ENCODE results near the gene PCDH9. TPM values are rescaled to one million over a fixed set of nuclear protein-coding genes. Genes with fewer than 3 reads are reported as not detected.

Gene PCDH9
- total and polyA plus RNA-seq, 2 experiments from 2014 or later, result 0.31 to 0.52 TPM

DNA sequence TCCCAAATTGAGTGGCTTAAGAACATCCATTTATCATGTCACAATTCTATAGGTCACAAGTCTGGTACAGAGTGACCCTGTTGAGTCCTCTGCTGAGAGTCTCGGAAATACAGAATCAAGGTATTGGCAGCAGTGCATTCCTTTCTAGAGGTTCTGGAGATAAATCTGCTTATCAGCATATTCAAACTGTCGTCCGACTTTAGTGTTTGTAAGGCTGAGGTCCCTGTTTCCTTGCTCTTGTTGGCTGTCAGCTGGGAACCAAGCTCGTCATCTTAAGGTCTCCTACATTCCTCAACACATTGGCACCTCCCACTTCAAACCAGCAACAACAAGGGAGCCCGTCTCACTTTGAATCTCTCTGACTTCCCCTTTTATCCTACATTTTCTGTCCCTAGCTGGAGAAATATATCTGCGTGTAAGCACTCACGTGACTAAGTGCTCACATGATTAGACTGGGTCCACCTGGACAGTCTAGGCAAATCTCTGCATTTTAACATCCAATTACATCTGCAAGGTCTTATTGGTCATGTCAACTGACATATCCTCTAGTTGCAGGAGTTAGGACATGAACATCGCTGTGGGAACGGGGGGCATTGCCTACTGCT lies 886.8 kb downstream of the PCDH9 start:
- Histone ChIP-seq H4K20me1 (replicated peaks; ENCODE audit: insufficient read depth) (no peaks in the 10 kb centered on the region), H3K4me3 (no peak overlapping the region), H3K27ac (ENCODE audit: low read depth) (no peak overlapping the region), H2AFZ (peak overlapping the region; percentile 40; the same call in 1 of the 2 replicates), H3K27me3 (ENCODE audit: insufficient read depth) (no peaks in the 10 kb centered on the region), H3K4me2 (no peak overlapping the region), H3K9me2 (ENCODE audit: insufficient read depth) (no peaks in the 10 kb centered on the region), H3K79me2 (replicated peaks; ENCODE audit: insufficient read depth) (no peaks in the 10 kb centered on the region), H3K4me1 (ENCODE audit: insufficient read depth) (peaks cover 19% of the 10 kb centered on the region), H3K36me3 (ENCODE audit: insufficient read depth) (no peaks in the 10 kb centered on the region), H3F3A (replicated peaks; ENCODE audit: low read depth) (no peaks in the 10 kb centered on the region)
- TF ChIP-seq, protein P1, sequence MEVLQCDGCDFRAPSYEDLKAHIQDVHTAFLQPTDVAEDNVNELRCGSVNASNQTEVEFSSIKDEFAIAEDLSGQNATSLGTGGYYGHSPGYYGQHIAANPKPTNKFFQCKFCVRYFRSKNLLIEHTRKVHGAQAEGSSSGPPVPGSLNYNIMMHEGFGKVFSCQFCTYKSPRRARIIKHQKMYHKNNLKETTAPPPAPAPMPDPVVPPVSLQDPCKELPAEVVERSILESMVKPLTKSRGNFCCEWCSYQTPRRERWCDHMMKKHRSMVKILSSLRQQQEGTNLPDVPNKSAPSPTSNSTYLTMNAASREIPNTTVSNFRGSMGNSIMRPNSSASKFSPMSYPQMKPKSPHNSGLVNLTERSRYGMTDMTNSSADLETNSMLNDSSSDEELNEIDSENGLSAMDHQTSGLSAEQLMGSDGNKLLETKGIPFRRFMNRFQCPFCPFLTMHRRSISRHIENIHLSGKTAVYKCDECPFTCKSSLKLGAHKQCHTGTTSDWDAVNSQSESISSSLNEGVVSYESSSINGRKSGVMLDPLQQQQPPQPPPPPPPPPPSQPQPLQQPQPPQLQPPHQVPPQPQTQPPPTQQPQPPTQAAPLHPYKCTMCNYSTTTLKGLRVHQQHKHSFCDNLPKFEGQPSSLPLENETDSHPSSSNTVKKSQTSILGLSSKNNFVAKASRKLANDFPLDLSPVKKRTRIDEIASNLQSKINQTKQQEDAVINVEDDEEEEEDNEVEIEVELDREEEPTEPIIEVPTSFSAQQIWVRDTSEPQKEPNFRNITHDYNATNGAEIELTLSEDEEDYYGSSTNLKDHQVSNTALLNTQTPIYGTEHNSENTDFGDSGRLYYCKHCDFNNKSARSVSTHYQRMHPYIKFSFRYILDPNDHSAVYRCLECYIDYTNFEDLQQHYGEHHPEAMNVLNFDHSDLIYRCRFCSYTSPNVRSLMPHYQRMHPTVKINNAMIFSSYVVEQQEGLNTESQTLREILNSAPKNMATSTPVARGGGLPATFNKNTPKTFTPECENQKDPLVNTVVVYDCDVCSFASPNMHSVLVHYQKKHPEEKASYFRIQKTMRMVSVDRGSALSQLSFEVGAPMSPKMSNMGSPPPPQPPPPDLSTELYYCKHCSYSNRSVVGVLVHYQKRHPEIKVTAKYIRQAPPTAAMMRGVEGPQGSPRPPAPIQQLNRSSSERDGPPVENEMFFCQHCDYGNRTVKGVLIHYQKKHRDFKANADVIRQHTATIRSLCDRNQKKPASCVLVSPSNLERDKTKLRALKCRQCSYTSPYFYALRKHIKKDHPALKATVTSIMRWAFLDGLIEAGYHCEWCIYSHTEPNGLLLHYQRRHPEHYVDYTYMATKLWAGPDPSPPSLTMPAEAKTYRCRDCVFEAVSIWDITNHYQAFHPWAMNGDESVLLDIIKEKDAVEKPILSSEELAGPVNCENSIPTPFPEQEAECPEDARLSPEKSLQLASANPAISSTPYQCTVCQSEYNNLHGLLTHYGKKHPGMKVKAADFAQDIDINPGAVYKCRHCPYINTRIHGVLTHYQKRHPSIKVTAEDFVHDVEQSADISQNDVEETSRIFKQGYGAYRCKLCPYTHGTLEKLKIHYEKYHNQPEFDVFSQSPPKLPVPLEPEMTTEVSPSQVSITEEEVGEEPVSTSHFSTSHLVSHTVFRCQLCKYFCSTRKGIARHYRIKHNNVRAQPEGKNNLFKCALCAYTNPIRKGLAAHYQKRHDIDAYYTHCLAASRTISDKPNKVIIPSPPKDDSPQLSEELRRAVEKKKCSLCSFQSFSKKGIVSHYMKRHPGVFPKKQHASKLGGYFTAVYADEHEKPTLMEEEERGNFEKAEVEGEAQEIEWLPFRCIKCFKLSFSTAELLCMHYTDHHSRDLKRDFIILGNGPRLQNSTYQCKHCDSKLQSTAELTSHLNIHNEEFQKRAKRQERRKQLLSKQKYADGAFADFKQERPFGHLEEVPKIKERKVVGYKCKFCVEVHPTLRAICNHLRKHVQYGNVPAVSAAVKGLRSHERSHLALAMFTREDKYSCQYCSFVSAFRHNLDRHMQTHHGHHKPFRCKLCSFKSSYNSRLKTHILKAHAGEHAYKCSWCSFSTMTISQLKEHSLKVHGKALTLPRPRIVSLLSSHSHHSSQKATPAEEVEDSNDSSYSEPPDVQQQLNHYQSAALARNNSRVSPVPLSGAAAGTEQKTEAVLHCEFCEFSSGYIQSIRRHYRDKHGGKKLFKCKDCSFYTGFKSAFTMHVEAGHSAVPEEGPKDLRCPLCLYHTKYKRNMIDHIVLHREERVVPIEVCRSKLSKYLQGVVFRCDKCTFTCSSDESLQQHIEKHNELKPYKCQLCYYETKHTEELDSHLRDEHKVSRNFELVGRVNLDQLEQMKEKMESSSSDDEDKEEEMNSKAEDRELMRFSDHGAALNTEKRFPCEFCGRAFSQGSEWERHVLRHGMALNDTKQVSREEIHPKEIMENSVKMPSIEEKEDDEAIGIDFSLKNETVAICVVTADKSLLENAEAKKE (CRISPR knock-in tag; IDR thresholded peaks at IDR 0.05), result no peak
- TF ChIP-seq STAT1 (IDR thresholded peaks at IDR 0.05; ENCODE audit: unreplicated experiment) (no peak), POLR2AphosphoS5 (IDR thresholded peaks at IDR 0.05; ENCODE audit: low read depth) (no peak), REST (IDR thresholded peaks at IDR 0.05; ENCODE audit: unreplicated experiment) (no peak)
- TF ChIP-seq, protein P2, sequence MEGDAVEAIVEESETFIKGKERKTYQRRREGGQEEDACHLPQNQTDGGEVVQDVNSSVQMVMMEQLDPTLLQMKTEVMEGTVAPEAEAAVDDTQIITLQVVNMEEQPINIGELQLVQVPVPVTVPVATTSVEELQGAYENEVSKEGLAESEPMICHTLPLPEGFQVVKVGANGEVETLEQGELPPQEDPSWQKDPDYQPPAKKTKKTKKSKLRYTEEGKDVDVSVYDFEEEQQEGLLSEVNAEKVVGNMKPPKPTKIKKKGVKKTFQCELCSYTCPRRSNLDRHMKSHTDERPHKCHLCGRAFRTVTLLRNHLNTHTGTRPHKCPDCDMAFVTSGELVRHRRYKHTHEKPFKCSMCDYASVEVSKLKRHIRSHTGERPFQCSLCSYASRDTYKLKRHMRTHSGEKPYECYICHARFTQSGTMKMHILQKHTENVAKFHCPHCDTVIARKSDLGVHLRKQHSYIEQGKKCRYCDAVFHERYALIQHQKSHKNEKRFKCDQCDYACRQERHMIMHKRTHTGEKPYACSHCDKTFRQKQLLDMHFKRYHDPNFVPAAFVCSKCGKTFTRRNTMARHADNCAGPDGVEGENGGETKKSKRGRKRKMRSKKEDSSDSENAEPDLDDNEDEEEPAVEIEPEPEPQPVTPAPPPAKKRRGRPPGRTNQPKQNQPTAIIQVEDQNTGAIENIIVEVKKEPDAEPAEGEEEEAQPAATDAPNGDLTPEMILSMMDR (conservative IDR thresholded peaks at IDR 0.05; ENCODE audit: low read depth in 2 of 2), result no peak
- TF ChIP-seq, protein P3, sequence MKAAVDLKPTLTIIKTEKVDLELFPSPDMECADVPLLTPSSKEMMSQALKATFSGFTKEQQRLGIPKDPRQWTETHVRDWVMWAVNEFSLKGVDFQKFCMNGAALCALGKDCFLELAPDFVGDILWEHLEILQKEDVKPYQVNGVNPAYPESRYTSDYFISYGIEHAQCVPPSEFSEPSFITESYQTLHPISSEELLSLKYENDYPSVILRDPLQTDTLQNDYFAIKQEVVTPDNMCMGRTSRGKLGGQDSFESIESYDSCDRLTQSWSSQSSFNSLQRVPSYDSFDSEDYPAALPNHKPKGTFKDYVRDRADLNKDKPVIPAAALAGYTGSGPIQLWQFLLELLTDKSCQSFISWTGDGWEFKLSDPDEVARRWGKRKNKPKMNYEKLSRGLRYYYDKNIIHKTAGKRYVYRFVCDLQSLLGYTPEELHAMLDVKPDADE (IDR thresholded peaks at IDR 0.05), result no peak
- no peak for ATAC-seq
- peaks cover 15% of the 10 kb centered on the region; the same call in 2 of the 3 replicates for H3K4me1 Mint-ChIP-seq
- no peaks in the 10 kb centered on the region for H3K9me3 Mint-ChIP-seq
- H3K27me3 Mint-ChIP-seq (ENCODE audit: insufficient read depth, low read depth, poor library complexity), result peaks cover 2% of the 10 kb centered on the region
- H3K36me3 Mint-ChIP-seq (ENCODE audit: low read depth), result no peaks in the 10 kb centered on the region
- H3K4me3 Mint-ChIP-seq, result no peak overlapping the region
- H3K27ac Mint-ChIP-seq, result no peak overlapping the region
- no peak for DNase-seq (ENCODE audit: low spot score)

Data from GM23338 (cell line).